GM10248 (cell line): ENCODE results near the gene FGF2.
"Not testable (repeated sequence)": the region's sequence is repeated elsewhere in the genome, so short reads cannot be mapped to it uniquely, and the experiment has no call there.

Source experiments
- CTCF ChIA-PET: fragments of 300-600 bp; sonication (Branson Sonifier 250); formaldehyde crosslinking; extraction: SDS; loops from one replicate; lab custom pipeline; 2021; ENCODE audit warnings: antibody characterized with exemption; lab: Yijun Ruan, JAX
- POLR2A ChIA-PET: fragments of 350-650 bp; sonication (Branson Sonifier 250); formaldehyde crosslinking; extraction: SDS; loops from one replicate; lab custom pipeline; 2020; ENCODE audit warnings: antibody characterized with exemption; lab: Yijun Ruan, JAX
- DNase-seq: peaks from one replicate; pipeline ENCODE4 v3.0.0; 2012; ENCODE audit errors: extremely low spot score
- CTCF ChIP-seq: IDR thresholded peaks from 2 replicates; pipeline ENCODE4 v1.5.1; 2012; ENCODE audit warnings: mild to moderate bottlenecking, low read depth; ENCODE audit errors: extremely low read depth, missing control alignments, control extremely low read depth

FGF2 gene

GRCh38 chr4:122836941-122837340 is 10.3 kb downstream of the FGF2 start:
- no peak for TF ChIP-seq CTCF
- ChIA-PET CTCF (interaction anchor here (1.4 to 1.9 kb wide), 2 partner anchors 20 to 79 kb away, joined by 4 to 6 read pairs; no protein-coding TSS in a partner anchor), POLR2A (no interaction called here)
- DNase-seq: no peak

GRCh38 chr4:122838034-122838433 is 11.4 kb downstream of the FGF2 start:
- no peak for DNase-seq
- POLR2A ChIA-PET: no interaction called here
- CTCF ChIA-PET: interaction anchor here (0.8 to 1.9 kb wide), 2 partner anchors 17 to 80 kb away, joined by 3 to 6 read pairs; no protein-coding TSS in a partner anchor
- TF ChIP-seq CTCF: no peak

- POLR2A ChIA-PET: no interaction called here
Observed at GRCh38 chr4:122842392-122842791, 15.8 kb downstream of the FGF2 start.

GRCh38 chr4:122842984-122843531 is 16.4 kb downstream of the FGF2 start:
- CTCF ChIA-PET: interaction anchor here (1.8 kb wide), 1 partner anchor 11 kb away, joined by 5 read pairs; no protein-coding TSS in a partner anchor
- POLR2A ChIA-PET: no interaction called here
- TF ChIP-seq CTCF: no peak
- DNase-seq: no peak

More at GRCh38 chr4:122842392-122842791, 15.8 kb downstream of the FGF2 start:
- no peak for DNase-seq
- TF ChIP-seq CTCF: no peak
- CTCF ChIA-PET: interaction anchor here (1.8 kb wide), 1 partner anchor 12 kb away, joined by 5 read pairs; no protein-coding TSS in a partner anchor

GRCh38 chr4:122844391-122844790 is 17.8 kb downstream of the FGF2 start:
- CTCF ChIA-PET: interaction anchor here (0.8 to 1.6 kb wide), 3 partner anchors 10 to 267 kb away, joined by 3 to 4 read pairs (median 3); no protein-coding TSS in a partner anchor
- POLR2A ChIA-PET, DNase-seq: not testable (repeated sequence)

- CTCF ChIA-PET: interaction anchor here (1.0 to 1.6 kb wide), 5 partner anchors 9 to 85 kb away, joined by 3 to 5 read pairs (median 3); no protein-coding TSS in a partner anchor
- DNase-seq: no peak
- POLR2A ChIA-PET: no interaction called here
- TF ChIP-seq CTCF: no peak
Observed at GRCh38 chr4:122845066-122845465, 18.4 kb downstream of the FGF2 start.

- POLR2A ChIA-PET: no interaction called here
- no peak for DNase-seq
- no peak for TF ChIP-seq CTCF
- CTCF ChIA-PET: interaction anchor here (1.0 to 1.6 kb wide), 4 partner anchors 12 to 84 kb away, joined by 3 to 5 read pairs (median 4); no protein-coding TSS in a partner anchor
Observed at GRCh38 chr4:122845760-122846159, 19.1 kb downstream of the FGF2 start.
